Pancreas (tissue), 10 donors: ENCODE results near the gene AUH. TPM values are rescaled to one million over a fixed set of nuclear protein-coding genes. Genes with fewer than 3 reads are reported as not detected.

ENCODE experiments used
- ATAC-seq, 4 donors: fragments of 200-7000 bp; cut with Tn5 transposase; one replicate each; pipeline versions ENCODE4 v1.8.0 to v1.9.1; 2020; ENCODE audit warnings: mild to moderate bottlenecking in 4 of 4, moderate library complexity in 4 of 4
- DNase-seq, 6 donors: peaks; one replicate each; pipeline ENCODE4 v3.0.0-alpha.2; 2020
- FAIRE-seq: peaks from 2 replicates; lab custom pipeline; 2012; peaks lifted over from hg19 to GRCh38; lab: Jason Lieb, UNC
- H3K27ac ChIP-seq, 4 donors: fragments of 200-600 bp; sonication (generic); 1 replicate in 3 of 4; 2 replicates in 1 of 4; pipeline versions ENCODE4 v1.5.0 to v1.8.0; 2020
- H3K27me3 ChIP-seq, 4 donors: fragments of 200-600 bp; one replicate each; pipeline ENCODE4 v1.8.0; 2021
- H3K36me3 ChIP-seq, 3 donors: fragments of 200-600 bp; sonication (generic) in 1 of 3; one replicate each; pipeline versions ENCODE4 v1.5.0 to v1.8.0; 2020 to 2021
- H3K4me1 ChIP-seq, 3 donors: fragments of 200-600 bp; one replicate each; pipeline ENCODE4 v1.8.0; 2021
- H3K4me3 ChIP-seq, 4 donors: fragments of 200-600 bp; sonication (generic) in 2 of 4; one replicate each; pipeline versions ENCODE4 v1.5.0 to v1.8.0; 2020 to 2021
- H3K9me3 ChIP-seq, 4 donors: fragments of 200-600 bp; one replicate each; pipeline ENCODE4 v1.8.0; 2021
- WGBS, 2 donors: extraction: QIAGEN DNeasy Blood & Tissue Kit; methylation state at CpG; one replicate each; pipeline ENCODE4 v1.1.7; 2013; 5-methylcytosine and 5-hydroxymethylcytosine counted together
- intact Hi-C, 3 donors: fragments of 100-400 bp; cut with DNase I; formaldehyde crosslinking; loops; one replicate each; pipeline versions ENCODE4 v1.11.1 to v1.14.2; 2022
- polyA plus RNA-seq, 2 donors: library from polyadenylated mRNA; stranded (reverse); fragments of 200-250 nt; gene quantifications; one replicate each; pipeline ENCODE4 v1.2.3, GENCODE V29; 2013
- total RNA-seq, 6 donors: library from RNA; stranded (reverse); fragmentation: NEBNext Ultra II Directional in 4 of 6; extraction: Animal tissue kit (Norgen Biotek cat#: 25700) in 4 of 6; gene quantifications; one replicate each; pipeline versions ENCODE4 v1.2.1 to v1.2.4, GENCODE V29; 2021 to 2023
- TF ChIP-seq, protein P1 (sequence below), 4 donors: fragments of 200-600 bp; sonication (generic) in 3 of 4; IDR thresholded peaks; one replicate each; pipeline versions ENCODE4 v1.5.0 to v1.8.0; 2021; ENCODE audit warnings: antibody characterized with exemption in 4 of 4
- donor health status: healthy with polysubstance abuse.
- donor health status: DM: no; HTN: no; CAD: no; lungs with moderate emphysema.
- donor health status: DM: no; HTN: no; CAD: no.
- donor health status: control.
- donor health status: control.
- donor health status: Bipolar disorder and iron deficiency.
- donor health status: DM: yes; HTN: yes; CAD: no.
- donor health status: DM: no; HTN: no; CAD: no.
- donor health status: DM: no; HTN: no; CAD: no.
- donor health status: DM: yes; HTN: yes; CAD: no.

The AUH gene
- total and polyA plus RNA-seq, 8 donors, result 11.2 to 19.5 (median 14.7) TPM

DNA sequence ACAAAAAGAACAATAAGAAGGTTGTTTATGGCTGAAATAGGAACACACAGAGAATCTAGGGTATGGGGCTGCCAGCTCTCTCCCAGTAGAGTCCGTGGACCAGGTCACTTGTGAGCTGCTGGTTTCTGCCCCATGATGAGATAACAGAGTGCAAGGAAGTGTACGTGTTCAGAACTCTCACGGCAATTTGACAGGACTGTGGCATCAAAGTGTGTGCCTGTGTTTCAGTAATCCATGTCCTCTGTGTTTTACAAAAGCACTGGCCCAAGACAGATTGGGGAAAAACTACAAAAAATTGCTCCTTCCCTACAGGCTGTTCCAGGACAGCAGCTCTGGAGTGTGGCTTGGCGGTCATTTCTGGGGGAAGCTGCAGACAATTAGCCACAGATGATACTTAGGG, 184.6 kb downstream of the AUH start:
- Histone ChIP-seq H3K4me3 (no peak overlapping the region), H3K27me3 (no peaks in the 10 kb centered on the region), H3K27ac (no peak overlapping the region), H3K4me1 (no peaks in the 10 kb centered on the region), H3K9me3 (no peaks in the 10 kb centered on the region), H3K36me3 (no peaks in the 10 kb centered on the region)
- DNase-seq (no peak), ATAC-seq (no peak), FAIRE-seq (no peak)
- TF ChIP-seq, protein P1, sequence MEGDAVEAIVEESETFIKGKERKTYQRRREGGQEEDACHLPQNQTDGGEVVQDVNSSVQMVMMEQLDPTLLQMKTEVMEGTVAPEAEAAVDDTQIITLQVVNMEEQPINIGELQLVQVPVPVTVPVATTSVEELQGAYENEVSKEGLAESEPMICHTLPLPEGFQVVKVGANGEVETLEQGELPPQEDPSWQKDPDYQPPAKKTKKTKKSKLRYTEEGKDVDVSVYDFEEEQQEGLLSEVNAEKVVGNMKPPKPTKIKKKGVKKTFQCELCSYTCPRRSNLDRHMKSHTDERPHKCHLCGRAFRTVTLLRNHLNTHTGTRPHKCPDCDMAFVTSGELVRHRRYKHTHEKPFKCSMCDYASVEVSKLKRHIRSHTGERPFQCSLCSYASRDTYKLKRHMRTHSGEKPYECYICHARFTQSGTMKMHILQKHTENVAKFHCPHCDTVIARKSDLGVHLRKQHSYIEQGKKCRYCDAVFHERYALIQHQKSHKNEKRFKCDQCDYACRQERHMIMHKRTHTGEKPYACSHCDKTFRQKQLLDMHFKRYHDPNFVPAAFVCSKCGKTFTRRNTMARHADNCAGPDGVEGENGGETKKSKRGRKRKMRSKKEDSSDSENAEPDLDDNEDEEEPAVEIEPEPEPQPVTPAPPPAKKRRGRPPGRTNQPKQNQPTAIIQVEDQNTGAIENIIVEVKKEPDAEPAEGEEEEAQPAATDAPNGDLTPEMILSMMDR (IDR thresholded peaks at IDR 0.05), result no peak
- WGBS, 2 donors, result 83 to 89% methylated on average over 4 of the region's 4 CpGs
- intact Hi-C loops, result no loop called here

DNA sequence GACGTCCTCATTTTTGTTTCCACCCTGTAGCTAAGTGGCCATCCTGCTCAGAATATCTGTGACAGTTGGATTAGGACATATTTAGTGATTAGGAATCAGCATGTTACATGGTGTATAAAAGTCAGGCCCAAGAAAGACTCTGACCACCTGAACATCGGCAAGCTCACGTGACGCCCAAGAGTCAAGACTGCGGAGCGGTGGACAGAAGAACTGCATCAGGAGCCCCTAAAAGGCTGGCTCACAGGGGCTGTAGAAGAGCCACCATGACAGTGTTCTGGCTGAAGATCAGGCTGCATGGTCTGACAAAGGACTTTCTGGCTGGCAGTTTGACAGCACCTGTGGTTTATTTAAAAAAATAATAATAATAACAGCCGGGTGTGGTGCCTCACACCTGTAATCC, 185.3 kb downstream of the AUH start:
- no peak for FAIRE-seq
- WGBS, 2 donors, result 92 to 96% methylated on average over 7 of the region's 7 CpGs
- intact Hi-C loops, result no loop called here

DNA sequence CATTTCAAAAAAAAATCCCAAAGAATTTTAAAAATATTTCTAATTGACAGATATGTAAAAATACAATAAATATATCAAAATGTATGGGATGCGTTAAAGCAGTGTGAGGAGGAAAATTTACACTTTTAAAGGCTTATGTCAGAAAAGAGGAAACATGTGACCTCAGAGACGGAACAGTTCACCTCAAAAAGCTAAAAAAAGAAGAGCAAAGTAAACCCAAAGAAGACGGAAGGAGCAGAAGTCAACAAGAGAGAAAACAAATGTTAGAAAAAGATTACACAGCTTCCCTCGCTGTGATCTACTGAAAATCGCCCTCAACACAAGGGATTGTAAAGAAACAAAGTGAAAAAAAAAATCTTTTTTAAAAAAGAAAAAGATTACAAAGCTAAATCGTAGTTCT, 186.9 kb downstream of the AUH start:
- no peaks in the 10 kb centered on the region for H3K9me3 ChIP-seq
- intact Hi-C loops, result no loop called here
- ATAC-seq, result peak in 1 of 4 donors; percentile 20
- TF ChIP-seq, protein P1 (IDR thresholded peaks at IDR 0.05), result no peak
- no peak for FAIRE-seq
- 80 to 88% methylated on average over 6 of the region's 6 CpGs for WGBS, 2 donors
- DNase-seq, result no peak
- no peak overlapping the region for H3K27ac ChIP-seq
- H3K4me1 ChIP-seq, result no peaks in the 10 kb centered on the region
- H3K36me3 ChIP-seq, result no peaks in the 10 kb centered on the region
- H3K27me3 ChIP-seq, result no peaks in the 10 kb centered on the region
- H3K4me3 ChIP-seq, result no peak overlapping the region

More for the DNA sequence above, 185.3 kb downstream of the AUH start:
- no peak for ATAC-seq
- Histone ChIP-seq H3K4me1 (no peaks in the 10 kb centered on the region), H3K4me3 (no peak overlapping the region), H3K27me3 (no peaks in the 10 kb centered on the region), H3K9me3 (no peaks in the 10 kb centered on the region), H3K27ac (no peak overlapping the region), H3K36me3 (no peaks in the 10 kb centered on the region)
- DNase-seq, result no peak
- TF ChIP-seq, protein P1 (IDR thresholded peaks at IDR 0.05), result no peak

DNA sequence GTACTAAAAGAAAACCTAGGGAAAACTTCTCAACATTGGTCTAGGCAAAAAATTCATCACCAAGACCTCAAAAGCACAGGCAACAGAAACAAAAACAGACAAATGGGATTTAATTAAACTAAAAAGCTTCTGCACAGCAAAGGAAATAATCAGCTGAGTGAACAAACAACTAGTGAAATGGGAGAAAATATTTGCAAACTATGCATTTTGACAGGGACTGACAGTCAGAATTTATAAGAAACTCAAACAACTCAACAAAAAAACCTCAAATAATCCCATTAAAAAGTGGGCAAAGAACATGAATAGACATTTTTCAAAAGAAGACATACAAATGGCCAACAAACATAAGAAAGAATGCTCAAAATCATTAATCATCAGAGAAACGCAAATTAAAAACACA, 189.4 kb downstream of the AUH start:
- whole genome bisulfite sequencing, 2 donors, result 86 to 92% methylated on average over 1 of the region's 1 CpG
- Histone ChIP-seq H3K4me1 (no peaks in the 10 kb centered on the region), H3K27me3 (no peaks in the 10 kb centered on the region), H3K27ac (no peak overlapping the region), H3K36me3 (no peaks in the 10 kb centered on the region), H3K9me3 (no peaks in the 10 kb centered on the region), H3K4me3 (no peak overlapping the region)
- no peak for FAIRE-seq
- intact Hi-C loops, result no loop called here
- no peak for ATAC-seq
- DNase-seq, result no peak
- TF ChIP-seq, protein P1 (IDR thresholded peaks at IDR 0.05), result no peak

DNA sequence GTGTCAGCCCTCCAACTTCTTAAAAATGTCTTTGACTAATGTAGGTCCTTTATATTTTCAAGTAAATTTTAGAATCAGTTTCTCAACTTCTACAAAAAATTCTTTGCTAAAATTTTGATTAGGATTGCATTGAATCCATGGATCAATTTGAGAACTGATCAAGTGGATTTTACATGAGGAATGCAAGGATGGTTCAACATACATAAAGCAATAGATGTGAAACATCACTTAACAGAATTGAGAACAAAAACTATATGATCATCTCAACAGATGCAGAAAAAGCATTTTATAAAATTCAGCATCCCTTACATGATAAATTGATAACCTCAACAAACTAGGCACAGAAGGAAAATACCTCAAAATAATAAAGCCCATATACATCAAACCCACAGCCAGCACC, 190.8 kb downstream of the AUH start:
- H3K27ac ChIP-seq, result no peak overlapping the region
- no peaks in the 10 kb centered on the region for H3K36me3 ChIP-seq
- FAIRE-seq (no peak), ATAC-seq (no peak), DNase-seq (no peak)
- no peaks in the 10 kb centered on the region for H3K27me3 ChIP-seq
- no peaks in the 10 kb centered on the region for H3K9me3 ChIP-seq
- TF ChIP-seq, protein P1 (IDR thresholded peaks at IDR 0.05), result no peak
- H3K4me3 ChIP-seq, result no peak overlapping the region
- intact Hi-C loops, result no loop called here
- H3K4me1 ChIP-seq, result no peaks in the 10 kb centered on the region
